Uterus (tissue), 4 donors: ENCODE data around the gene ERP29. TPM values are rescaled to one million over a fixed set of nuclear protein-coding genes. Genes with fewer than 3 reads are reported as not detected.
"Not testable (repeated sequence)": the region's sequence is repeated elsewhere in the genome, so short reads cannot be mapped to it uniquely, and the experiment has no call there.

Source experiments
- DNase-seq, 2 donors: peaks; one replicate each; pipeline ENCODE4 v3.0.0-alpha.2; 2019 to 2020
- H3K27ac ChIP-seq, 2 donors: fragments of 200-600 bp; sonication (generic); 1 replicate in 1 of 2; 2 replicates in 1 of 2; pipeline ENCODE4 v1.5.1; 2016 to 2018
- H3K27me3 ChIP-seq, 2 donors: fragments of 200-600 bp; sonication (generic); one replicate each; pipeline ENCODE4 v1.5.1; 2018 to 2019; ENCODE audit warnings: control low read depth in 1 of 2
- H3K36me3 ChIP-seq, 2 donors: fragments of 200-600 bp; sonication (generic); one replicate each; pipeline ENCODE4 v1.5.1; 2019; ENCODE audit warnings: control low read depth in 1 of 2
- H3K4me1 ChIP-seq, 2 donors: fragments of 200-600 bp; sonication (generic); one replicate each; pipeline ENCODE4 v1.5.1; 2018 to 2019; ENCODE audit warnings: control low read depth in 1 of 2
- H3K4me3 ChIP-seq, 2 donors: fragments of 200-600 bp; sonication (generic); 1 replicate in 1 of 2; 2 replicates in 1 of 2; pipeline ENCODE4 v1.5.1; 2018 to 2019; ENCODE audit warnings: mild to moderate bottlenecking in 1 of 2
- H3K9me3 ChIP-seq, 2 donors: fragments of 200-600 bp; sonication (generic); one replicate each; pipeline ENCODE4 v1.5.1; 2019; ENCODE audit warnings: control low read depth in 1 of 2
- CTCF ChIP-seq, 4 experiments: fragments of 200-600 bp in 2 of 4; fragments of 450-650 bp in 2 of 4; sonication (generic) in 2 of 4; IDR thresholded peaks; one replicate each; pipeline ENCODE4 v1.5.1; 2016 to 2019; ENCODE audit warnings: antibody characterized with exemption in 4 of 4, mild to moderate bottlenecking in 2 of 4, moderate library complexity in 1 of 4
- POLR2A ChIP-seq, 2 donors: fragments of 450-650 bp; IDR thresholded peaks; one replicate each; pipeline ENCODE4 v1.6.1; 2016; ENCODE audit warnings: antibody characterized with exemption in 2 of 2, mild to moderate bottlenecking in 1 of 2, moderate library complexity in 1 of 2
- intact Hi-C: fragments of 100-400 bp; cut with DNase I; formaldehyde crosslinking; loops from one replicate; pipeline ENCODE4 v1.15.1; 2023; ENCODE audit warnings: low total_unique reads
- total RNA-seq, 4 donors: library from RNA; depleted of rRNA in 3 of 4; stranded (reverse); fragments of >200 nt in 3 of 4; gene quantifications; one replicate each; pipeline versions ENCODE4 v1.1.0 to v1.2.4, GENCODE V29; 2014 to 2023
- donor health status: DM: yes; HTN: yes; CAD: no.

The ERP29 gene
- total RNA-seq, 4 donors from 2014 or later = 37.4 to 46.8 (median 42.1) TPM

- no peaks in the 10 kb centered on the region for H3K9me3 ChIP-seq
- H3K36me3 ChIP-seq = no peaks in the 10 kb centered on the region
- TF ChIP-seq CTCF (IDR thresholded peaks at IDR 0.05) = no peak
- TF ChIP-seq POLR2A (IDR thresholded peaks at IDR 0.05) = no peak
- no peak overlapping the region for H3K4me3 ChIP-seq
- no peaks in the 10 kb centered on the region for H3K27me3 ChIP-seq
- intact Hi-C loops = no loop called here
- no peak overlapping the region for H3K27ac ChIP-seq
- DNase-seq = no peak
- no peaks in the 10 kb centered on the region for H3K4me1 ChIP-seq
These were observed 9.2 kb upstream of the ERP29 start for GRCh38 chr12:112004041-112004440.

- no peak for TF ChIP-seq POLR2A (IDR thresholded peaks at IDR 0.05)
- TF ChIP-seq CTCF (IDR thresholded peaks at IDR 0.05) = no peak
- Histone ChIP-seq H3K36me3 (no peaks in the 10 kb centered on the region), H3K4me3 (no peak overlapping the region), H3K27me3 (no peaks in the 10 kb centered on the region), H3K27ac (no peak overlapping the region), H3K9me3 (no peaks in the 10 kb centered on the region), H3K4me1 (no peaks in the 10 kb centered on the region)
- intact Hi-C loops = no loop called here
- DNase-seq = no peak
These were observed 7.5 kb upstream of the ERP29 start for GRCh38 chr12:112005419-112006395.

GRCh38 chr12:112007945-112008344 is 5.3 kb upstream of the ERP29 start:
- H3K27me3 ChIP-seq = no peaks in the 10 kb centered on the region
- H3K9me3 ChIP-seq = no peaks in the 10 kb centered on the region
- no peak for DNase-seq
- peaks cover 0 to 5% of the 10 kb centered on the region in 2 donors for H3K4me1 ChIP-seq
- intact Hi-C loops = no loop called here
- no peak for TF ChIP-seq CTCF (IDR thresholded peaks at IDR 0.05)
- no peak for TF ChIP-seq POLR2A (IDR thresholded peaks at IDR 0.05)
- H3K4me3 ChIP-seq = no peak overlapping the region
- no peak overlapping the region for H3K27ac ChIP-seq
- H3K36me3 ChIP-seq = no peaks in the 10 kb centered on the region

- no peaks in the 10 kb centered on the region for H3K36me3 ChIP-seq
- intact Hi-C loops = no loop called here
These were observed 4.3 kb upstream of the ERP29 start for GRCh38 chr12:112008918-112009317.

GRCh38 chr12:112009596-112009995 is 3.6 kb upstream of the ERP29 start:
- H3K4me1 ChIP-seq, H3K27ac ChIP-seq, H3K9me3 ChIP-seq, DNase-seq, intact Hi-C loops, H3K36me3 ChIP-seq, H3K27me3 ChIP-seq, H3K4me3 ChIP-seq: not testable (repeated sequence)

More at GRCh38 chr12:112008918-112009317, 4.3 kb upstream of the ERP29 start:
- H3K4me1 ChIP-seq = peaks cover 0 to 5% of the 10 kb centered on the region in 2 donors
- H3K27me3 ChIP-seq = no peaks in the 10 kb centered on the region
- H3K9me3 ChIP-seq = no peaks in the 10 kb centered on the region
- H3K4me3 ChIP-seq = no peak overlapping the region
- no peak for TF ChIP-seq POLR2A (IDR thresholded peaks at IDR 0.05)
- TF ChIP-seq CTCF (IDR thresholded peaks at IDR 0.05) = no peak
- DNase-seq = no peak
- H3K27ac ChIP-seq = no peak overlapping the region
